DMS53 treated with DMSO at 0.1 percent for 48 hours (cell line): ENCODE data around the gene BACH2.
"Not testable (repeated sequence)": the region's sequence is repeated elsewhere in the genome, so short reads cannot be mapped to it uniquely, and the experiment has no call there.

Experiments
- DNase-seq: peaks from one replicate; lab custom pipeline; 2025; ENCODE audit not compliant: unreplicated experiment; lab: John Stamatoyannopoulos, UW

The BACH2 gene

GRCh38 chr6:90184334-90185298 lies 112.0 kb downstream of the BACH2 start:
- DNase-seq = no peak

- DNase-seq = no peak
Measured at GRCh38 chr6:90183587-90184333, 112.9 kb downstream of the BACH2 start.

- no peak for DNase-seq
Measured at GRCh38 chr6:90180526-90180925, 116.1 kb downstream of the BACH2 start.

DNA sequence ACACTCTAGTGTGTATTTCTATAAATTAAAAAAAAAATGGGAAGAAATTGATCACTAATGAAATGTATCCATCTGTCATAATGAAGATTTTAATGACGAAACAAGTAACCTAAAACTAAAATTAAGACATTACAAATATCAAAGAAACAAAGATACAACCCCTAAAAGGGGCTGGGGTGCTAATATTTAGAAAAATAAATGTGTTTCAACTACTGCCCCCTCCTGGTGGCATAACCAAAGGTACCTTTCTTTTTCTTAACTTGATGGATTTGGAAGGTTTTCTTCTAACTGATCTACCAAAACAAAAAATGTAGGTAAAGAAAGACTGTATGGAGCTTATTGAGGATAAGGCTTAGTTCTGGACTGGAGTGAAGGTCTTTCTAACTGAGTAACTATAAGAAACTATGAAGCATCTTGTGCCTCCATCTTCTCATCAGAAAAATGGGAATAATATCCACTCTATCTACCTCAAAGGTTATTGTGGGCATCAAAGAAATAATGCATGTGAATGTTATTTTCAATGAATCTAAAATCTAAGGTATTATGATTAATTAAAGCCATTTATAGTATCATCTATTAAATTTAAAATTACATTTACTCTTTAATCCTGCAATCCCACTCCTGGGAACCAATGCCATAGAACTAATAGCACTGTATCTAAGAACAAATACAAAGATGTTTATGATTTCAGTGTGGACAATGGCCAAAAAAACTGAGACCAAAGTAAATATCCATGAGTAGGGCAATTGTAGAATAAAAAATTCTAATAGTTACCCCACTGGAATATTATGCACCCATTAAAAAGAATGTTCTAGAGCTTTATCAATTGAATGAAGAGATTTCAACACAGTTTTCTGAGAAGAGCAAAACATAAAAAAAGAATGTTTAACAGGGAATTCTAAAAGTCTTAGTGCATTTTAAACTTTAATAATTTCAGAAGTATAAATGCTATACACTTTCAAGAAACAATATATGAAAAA lies 117.2 kb downstream of the BACH2 start:
- no peak for DNase-seq

DNA sequence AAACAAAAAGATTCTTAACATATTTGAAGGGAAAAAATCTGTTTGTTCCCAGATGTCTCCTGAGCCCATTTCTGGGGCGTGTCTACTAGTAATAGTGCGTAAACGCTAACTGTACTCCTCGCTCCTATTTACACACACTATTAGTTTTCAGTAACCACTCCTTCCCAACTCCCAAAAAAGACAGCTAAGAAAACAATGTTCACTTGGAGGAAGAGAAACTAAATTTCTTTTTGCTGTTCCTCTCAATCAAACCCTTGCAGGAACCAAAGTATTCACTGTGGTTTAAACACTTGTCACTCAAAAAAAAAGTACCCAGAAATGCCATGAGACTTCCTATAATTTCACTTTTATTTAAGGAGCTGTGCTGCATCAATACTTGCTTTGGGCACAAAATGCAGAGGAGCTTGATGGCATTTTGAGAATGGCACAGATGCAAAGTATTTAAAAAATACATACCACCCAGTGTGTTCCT lies 118.2 kb downstream of the BACH2 start:
- no peak for DNase-seq

- no peak for DNase-seq
Measured at GRCh38 chr6:90177544-90178383, 118.9 kb downstream of the BACH2 start.

- no peak for DNase-seq
Measured at GRCh38 chr6:90175627-90176538, 120.8 kb downstream of the BACH2 start.

DNA sequence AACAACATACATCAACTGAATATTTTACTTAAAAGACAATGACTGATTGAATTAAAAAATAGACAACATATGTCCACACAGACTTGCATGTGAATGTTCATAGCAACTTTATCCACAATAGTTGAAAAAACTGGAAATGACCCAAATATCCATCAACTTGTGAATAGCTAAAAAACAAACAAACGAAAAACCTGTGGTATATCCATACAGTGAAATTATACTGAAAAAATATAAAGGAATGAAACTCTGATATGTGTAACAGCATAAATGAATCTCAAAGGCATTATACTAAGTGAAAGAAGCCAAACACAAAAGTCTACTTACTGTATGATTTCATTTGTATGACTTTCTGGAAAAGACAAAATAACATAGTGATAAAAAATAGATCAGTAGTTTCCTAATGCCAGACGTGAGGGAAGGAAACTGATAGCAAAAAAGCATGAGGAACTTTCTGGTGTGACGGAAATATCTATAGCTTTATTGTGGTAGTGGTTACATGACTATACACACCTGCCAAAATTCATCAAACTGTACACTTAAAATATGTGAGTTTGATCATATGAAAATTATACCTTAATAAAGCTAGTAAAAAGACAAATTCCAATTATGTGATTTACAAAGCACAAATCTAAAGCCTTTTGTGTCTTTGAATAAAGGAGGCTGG lies 123.2 kb downstream of the BACH2 start:
- no peak for DNase-seq

GRCh38 chr6:90170601-90171000 lies 126.0 kb downstream of the BACH2 start:
- DNase-seq = no peak

DNA sequence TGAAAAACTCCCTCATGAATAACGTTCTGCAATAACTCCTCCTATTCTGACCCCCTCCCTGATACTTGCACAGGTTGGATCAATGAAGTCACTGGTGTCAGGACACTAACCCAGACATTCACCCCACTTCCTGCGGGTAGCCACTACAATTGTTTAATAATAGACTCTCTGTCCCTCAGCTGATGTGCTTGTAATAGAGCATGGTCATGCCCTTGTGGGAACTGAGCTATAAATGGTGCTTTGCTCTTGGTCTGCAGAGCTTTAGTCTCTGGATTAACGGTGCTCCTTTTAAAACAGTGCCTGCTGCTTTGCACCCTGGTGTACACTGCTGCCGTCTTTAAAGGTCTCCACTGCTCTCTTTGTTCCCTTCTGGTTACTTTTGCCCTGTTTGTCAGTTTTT lies 127.3 kb downstream of the BACH2 start:
- DNase-seq = no peak

DNA sequence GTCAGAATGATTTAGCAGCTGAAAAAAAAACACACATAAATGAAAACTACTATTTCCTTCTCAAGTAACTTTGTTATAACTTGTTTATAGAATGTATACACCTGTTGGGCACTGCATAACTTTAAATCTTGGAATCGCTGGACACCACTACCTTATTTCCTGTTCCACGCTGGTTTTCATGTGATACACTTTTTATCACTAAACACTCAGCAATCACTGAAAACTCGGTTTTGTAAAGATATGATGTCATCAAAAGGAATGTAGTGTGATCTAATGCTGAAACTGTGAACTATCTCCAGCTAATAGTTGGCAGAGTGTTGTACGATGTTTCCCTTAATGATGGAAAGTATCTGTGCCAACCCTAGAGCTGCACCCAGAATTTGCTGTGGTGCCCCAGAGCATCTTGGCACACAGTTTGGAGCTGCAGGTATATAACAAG lies 127.9 kb downstream of the BACH2 start:
- no peak for DNase-seq

DNA sequence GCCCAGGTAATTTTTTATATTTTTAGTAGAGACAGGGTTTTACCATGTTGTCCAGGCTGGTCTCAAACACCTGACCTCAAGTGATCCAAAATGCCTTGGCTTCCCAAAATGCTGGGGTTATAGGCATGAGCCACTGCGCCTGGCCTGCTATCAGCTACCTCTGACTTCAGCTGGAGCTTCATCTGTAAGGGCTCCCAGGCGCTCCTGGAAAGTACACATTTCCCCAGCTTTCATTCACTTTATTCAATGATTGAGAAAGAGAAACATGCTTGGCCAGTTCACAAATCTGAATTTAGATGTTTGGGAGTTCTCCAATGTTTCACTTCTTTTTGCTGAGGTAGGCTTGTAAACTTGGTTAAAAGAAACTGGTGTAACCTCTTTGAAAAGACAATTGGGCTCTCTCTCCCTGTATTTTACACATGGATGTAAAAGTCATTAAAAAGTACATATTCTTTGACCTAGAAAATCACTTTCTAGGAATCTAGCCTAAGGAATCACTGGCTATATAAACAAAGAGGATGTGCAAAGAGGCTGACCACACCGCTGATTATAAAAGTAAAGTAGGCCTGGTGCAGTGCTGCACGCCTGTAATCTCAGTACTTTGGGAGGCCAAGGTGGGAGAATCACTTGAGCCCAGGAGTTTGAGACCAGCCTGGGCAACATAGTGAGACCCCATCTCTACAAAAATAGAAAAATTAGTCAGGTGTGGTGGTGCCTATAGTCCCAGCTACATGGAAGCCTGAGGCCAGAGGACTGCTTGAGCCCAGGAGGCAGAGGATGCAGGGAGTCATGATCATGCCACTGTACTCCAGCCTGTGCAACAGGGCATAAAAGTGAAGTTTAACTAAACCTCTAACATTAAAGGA lies 128.9 kb downstream of the BACH2 start:
- DNase-seq = no peak

GRCh38 chr6:90166155-90166924 lies 130.3 kb downstream of the BACH2 start:
- not testable (repeated sequence) for DNase-seq

- DNase-seq = no peak
Measured at GRCh38 chr6:90162648-90163387, 133.8 kb downstream of the BACH2 start.

DNA sequence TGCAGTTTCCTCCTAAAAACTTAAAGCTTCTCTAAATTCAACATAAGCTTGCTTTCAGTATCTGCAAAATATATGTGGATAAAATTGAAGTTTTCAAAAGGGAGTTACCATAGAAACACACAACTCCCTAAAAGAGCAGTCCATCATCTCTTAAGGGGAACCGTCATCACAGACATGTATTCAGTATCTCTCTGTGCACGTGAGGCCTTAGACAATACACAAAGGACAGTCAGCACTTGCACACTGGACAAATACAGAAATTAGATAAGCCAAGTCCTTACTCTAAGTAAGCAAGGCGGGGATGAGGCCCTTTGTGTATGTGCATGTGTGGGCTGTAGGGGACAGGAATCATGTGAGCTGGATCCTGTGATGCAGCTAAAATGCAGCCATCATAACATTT lies 136.6 kb downstream of the BACH2 start:
- DNase-seq = no peak

- DNase-seq = no peak
Measured at GRCh38 chr6:90159452-90159851, 137.2 kb downstream of the BACH2 start.
